Rectal smooth muscle tissue (tissue), 1 donor: ENCODE results near the gene AHRR.

Experiments
- H3K27ac ChIP-seq: one replicate; pipeline ENCODE4 v1.7.0; 2013; ENCODE audit warnings: low read depth, low read length, inconsistent platforms
- H3K27me3 ChIP-seq: one replicate; pipeline ENCODE4 v1.7.0; 2013; ENCODE audit warnings: low read length; ENCODE audit not compliant: control insufficient read depth, insufficient read depth
- H3K36me3 ChIP-seq: one replicate; pipeline ENCODE4 v1.7.0; 2013; ENCODE audit warnings: low read length; ENCODE audit not compliant: control insufficient read depth, insufficient read depth
- H3K4me1 ChIP-seq: one replicate; pipeline ENCODE4 v1.7.0; 2013; ENCODE audit warnings: low read length; ENCODE audit not compliant: control insufficient read depth, insufficient read depth
- H3K4me3 ChIP-seq: one replicate; pipeline ENCODE4 v1.7.0; 2013; ENCODE audit warnings: low read length
- H3K9ac ChIP-seq: one replicate; pipeline ENCODE4 v1.7.0; 2013; ENCODE audit warnings: low read length

AHRR gene

DNA sequence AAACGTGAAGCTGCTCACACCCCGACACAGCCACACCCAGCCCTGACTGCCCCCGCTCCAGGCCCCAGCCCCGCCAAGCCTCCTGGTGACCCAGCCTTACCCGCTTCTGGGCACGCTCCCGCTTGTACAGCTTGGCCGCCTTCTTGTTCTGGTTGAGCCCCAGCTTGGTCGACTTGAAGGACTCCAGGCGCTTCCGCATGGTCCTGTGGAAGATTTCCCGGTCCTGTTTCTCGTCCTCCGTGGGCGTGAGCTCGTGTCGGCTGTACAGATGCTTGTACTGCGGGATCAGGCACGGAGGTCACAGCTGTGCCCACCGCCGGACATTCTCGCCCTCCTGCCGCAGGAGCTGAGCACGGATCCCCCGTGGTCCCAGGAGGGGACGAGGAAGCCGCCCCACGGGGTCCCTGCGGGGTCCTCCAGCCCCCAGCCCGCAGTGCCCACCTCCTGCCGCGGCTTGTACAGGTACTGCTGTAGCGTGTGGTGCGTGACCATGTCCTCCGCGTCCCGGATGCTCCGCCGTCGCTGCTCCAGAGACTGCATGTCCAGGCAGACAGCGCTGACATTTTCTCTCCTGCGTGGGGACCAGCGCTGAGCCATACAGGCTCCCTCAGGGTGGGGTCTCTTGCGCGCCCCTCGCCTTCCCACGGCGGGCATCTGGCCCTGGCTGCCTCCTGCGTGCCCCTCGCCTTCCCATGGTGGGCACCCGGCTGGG is 154.7 kb downstream of the AHRR start:
- Histone ChIP-seq H3K9ac (no peak overlapping the region), H3K27me3 (peaks cover 38% of the 10 kb centered on the region), H3K4me1 (peaks cover 6% of the 10 kb centered on the region), H3K36me3 (no peaks in the 10 kb centered on the region), H3K4me3 (no peak overlapping the region), H3K27ac (no peak overlapping the region)

DNA sequence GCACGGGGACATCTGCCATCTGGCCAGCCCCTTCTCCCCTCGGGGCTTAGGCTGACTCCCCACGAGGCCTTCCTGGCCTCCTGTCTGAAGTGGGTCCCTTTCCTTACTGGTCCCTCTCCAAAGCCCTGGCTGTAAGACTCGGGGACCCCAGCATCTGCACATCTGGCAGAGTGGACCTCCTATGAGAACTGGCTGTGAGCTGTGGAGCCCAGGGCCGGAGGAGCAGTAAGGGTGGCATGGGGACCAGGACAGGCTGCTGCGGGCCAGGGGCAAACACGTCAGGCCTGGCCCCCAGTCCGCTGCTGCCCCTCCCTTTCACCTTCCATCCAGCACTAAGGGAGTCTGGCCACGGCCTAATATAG is 155.3 kb downstream of the AHRR start:
- Histone ChIP-seq H3K27me3 (peaks cover 38% of the 10 kb centered on the region), H3K4me3 (no peak overlapping the region), H3K36me3 (no peaks in the 10 kb centered on the region), H3K27ac (no peak overlapping the region), H3K4me1 (peaks cover 5% of the 10 kb centered on the region), H3K9ac (no peak overlapping the region)

DNA sequence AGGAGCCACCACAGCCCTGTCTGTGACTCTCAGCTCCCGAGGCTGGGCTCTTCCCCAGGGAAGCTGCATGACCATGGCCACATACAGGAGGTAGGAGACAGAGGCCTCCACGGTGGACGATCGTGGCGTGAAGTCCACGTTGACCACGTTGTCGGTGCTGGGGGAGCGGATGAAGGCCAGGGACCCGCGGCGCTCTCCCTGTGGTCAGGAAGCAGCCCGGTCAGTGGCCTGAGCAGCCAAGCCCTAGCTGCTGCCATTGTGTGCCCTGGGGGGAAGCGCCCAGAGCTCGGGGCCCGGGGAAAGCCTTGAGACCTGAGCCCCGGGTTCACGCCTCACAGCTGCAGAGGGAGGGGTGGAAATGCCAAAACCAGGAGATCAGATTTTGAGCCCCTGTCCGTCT is 155.7 kb downstream of the AHRR start:
- peaks cover 3% of the 10 kb centered on the region for H3K4me1 ChIP-seq
- H3K27me3 ChIP-seq = peaks cover 38% of the 10 kb centered on the region
- H3K27ac ChIP-seq = no peak overlapping the region
- no peak overlapping the region for H3K4me3 ChIP-seq
- no peaks in the 10 kb centered on the region for H3K36me3 ChIP-seq
- no peak overlapping the region for H3K9ac ChIP-seq

DNA sequence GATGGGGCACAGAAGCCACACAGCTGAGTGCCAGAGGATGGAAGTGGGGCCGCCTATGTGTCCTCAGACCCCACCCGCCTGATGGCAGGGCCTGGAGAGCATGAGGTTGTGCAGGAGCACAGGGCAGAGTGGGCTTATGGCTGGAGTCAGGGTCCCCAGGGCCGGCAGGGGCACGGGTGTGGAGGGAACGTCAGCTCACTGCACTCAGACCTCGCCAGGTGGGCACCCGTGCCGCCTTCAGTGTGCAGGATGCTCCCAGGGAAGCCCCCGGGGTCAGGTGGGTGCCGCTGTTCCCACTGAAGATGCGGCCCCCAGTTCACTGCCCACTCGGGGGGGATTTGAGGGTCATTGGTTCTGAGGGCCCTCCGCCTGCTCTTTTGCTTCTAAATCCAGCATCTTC is 156.4 kb downstream of the AHRR start:
- Histone ChIP-seq H3K4me1 (peaks cover 3% of the 10 kb centered on the region), H3K27ac (no peak overlapping the region), H3K36me3 (no peaks in the 10 kb centered on the region), H3K27me3 (peaks cover 38% of the 10 kb centered on the region), H3K9ac (no peak overlapping the region), H3K4me3 (no peak overlapping the region)

DNA sequence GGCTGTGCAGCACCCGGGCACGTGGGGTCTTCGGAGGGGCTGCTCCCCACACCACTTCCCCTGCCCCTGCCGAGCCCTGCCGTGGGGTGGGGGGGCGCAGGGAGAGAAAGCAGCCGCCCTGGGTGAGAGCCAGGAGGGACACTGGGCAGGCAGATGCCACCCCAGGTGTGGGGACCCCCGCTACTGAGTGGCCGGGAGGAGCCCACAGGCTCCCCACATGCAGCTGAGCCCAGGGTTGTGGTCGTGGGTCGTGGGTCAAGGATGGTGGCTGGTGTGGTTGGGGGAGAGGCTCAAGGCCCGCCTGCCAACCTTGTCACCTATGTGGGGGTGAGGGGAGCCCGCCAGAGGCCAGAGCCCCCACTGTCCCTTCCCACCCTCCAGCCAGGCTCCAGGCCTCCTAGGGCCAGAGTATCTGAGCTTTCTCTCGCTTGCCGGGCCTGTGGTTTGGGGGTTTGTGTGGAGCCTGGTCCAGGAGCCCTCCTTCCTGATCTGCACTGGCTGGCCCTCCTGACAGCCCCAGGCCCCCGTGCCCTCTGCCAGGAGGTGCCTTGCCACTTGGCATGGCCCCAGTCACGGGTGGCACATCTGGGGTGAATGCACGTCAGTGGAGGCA is 157.0 kb downstream of the AHRR start:
- H3K27me3 ChIP-seq = peaks cover 38% of the 10 kb centered on the region
- peaks cover 3% of the 10 kb centered on the region for H3K4me1 ChIP-seq
- no peak overlapping the region for H3K27ac ChIP-seq
- H3K4me3 ChIP-seq = no peak overlapping the region
- no peak overlapping the region for H3K9ac ChIP-seq
- no peaks in the 10 kb centered on the region for H3K36me3 ChIP-seq

DNA sequence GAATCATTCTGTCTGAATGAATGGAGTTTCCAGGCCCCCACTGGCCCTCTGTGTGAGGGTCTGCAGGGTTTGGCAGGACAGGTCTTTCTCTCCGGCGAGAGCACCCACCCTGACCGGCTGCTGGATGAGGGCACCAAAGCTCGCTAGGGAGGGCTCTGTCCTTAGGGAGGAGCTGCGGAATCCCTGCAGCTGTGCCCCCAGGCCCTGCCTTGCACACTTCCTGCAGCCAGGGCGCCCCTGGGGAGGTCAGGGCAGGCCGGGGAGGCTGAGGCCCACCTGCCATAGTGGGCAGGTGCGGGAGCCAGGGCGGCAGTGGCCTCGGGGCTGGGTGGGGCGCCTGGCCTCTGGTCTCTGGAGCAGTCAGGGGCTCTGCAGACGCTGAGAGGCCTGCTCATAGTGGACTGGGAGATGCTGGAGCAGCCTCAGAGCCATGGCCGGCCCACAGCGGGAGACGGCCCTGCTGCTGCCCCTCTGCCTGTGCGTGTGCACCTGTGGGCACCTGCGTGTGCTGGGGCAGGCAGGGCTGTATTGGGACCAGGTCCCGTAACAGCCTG is 157.5 kb downstream of the AHRR start:
- Histone ChIP-seq H3K4me3 (no peak overlapping the region), H3K36me3 (no peaks in the 10 kb centered on the region), H3K9ac (no peak overlapping the region), H3K27me3 (peaks cover 38% of the 10 kb centered on the region), H3K4me1 (peaks cover 3% of the 10 kb centered on the region), H3K27ac (no peak overlapping the region)

DNA sequence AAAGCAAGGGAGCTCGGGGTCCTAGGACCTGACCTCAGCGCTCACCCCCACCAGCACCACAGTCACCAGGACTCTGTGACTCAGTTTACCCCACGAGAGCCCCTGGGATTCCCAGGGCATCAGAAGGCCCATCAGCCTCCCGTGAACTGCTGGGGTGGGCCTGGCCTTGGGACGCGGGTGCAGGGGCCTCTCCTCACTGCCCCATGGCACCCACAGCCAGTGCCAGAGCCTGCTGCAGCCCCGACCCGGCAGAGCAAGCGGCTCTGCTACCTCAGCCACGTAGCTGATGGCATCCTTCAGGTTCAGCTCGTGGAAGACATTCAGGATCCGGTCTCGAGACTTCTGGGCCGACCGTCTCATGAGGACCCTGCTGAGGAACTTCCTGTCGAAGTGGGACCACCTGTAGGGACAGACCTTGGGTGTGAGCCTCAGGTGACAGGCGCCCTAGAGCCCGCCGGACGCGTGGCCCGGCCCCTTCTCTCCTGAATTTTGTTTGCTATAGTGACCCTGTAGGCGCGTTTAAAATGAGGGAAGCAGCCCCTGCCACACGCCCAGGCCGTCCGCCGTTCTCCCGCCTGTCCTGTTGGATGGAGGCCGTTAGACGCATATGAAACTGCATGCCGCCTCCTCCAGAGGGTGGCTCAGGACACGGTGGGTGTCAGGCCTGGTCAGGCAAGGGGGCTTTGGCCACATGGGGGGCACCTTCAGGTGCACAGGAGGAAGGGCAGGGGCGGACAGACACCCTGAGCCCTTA is 158.2 kb downstream of the AHRR start:
- Histone ChIP-seq H3K9ac (no peak overlapping the region), H3K36me3 (no peaks in the 10 kb centered on the region), H3K27me3 (peaks cover 37% of the 10 kb centered on the region), H3K27ac (no peak overlapping the region), H3K4me1 (peaks cover 2% of the 10 kb centered on the region), H3K4me3 (no peak overlapping the region)

DNA sequence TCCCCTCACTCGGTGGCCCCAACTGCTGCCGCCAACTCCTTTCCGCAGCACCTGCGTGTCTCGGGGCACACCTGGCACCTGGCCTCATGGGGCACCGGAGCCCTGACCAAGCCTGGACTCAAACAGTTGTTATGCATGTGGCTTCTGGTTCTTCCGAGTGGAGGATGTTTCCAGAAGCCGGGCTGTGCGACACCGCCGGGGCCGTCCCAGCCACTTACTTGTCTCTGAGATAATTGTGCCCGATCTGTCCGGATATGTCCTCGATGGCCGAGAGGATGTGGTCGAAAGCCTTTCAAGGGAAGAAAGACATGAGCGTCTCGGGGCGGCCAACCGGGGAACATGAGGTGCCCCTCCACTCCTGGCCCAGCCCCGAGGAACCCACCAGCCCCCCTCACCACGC is 159.8 kb downstream of the AHRR start:
- Histone ChIP-seq H3K27me3 (peaks cover 27% of the 10 kb centered on the region), H3K4me1 (no peaks in the 10 kb centered on the region), H3K4me3 (no peak overlapping the region), H3K27ac (no peak overlapping the region), H3K36me3 (no peaks in the 10 kb centered on the region), H3K9ac (no peak overlapping the region)

DNA sequence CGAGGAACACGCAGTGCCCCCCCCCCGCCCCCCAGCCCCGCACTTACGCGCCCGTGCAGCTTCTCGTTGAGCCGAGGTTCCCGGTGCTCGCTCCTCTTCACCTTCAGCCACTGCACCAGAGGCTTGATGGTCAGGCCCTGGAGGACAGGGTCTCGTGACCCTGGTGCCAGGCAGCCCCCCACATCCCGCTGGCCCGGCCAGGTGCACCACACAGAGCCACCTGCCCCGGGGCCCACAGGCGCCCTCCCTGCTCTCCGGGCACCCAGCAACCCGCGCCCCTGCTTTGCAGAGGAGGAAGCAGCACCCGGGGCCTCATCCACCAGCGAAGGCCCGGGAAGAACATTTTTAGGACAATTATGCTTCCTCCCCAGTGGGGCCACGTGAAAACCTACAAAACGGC is 160.5 kb downstream of the AHRR start:
- no peaks in the 10 kb centered on the region for H3K36me3 ChIP-seq
- peaks cover 21% of the 10 kb centered on the region for H3K27me3 ChIP-seq
- no peak overlapping the region for H3K4me3 ChIP-seq
- H3K4me1 ChIP-seq = no peaks in the 10 kb centered on the region
- H3K27ac ChIP-seq = no peak overlapping the region
- no peak overlapping the region for H3K9ac ChIP-seq

DNA sequence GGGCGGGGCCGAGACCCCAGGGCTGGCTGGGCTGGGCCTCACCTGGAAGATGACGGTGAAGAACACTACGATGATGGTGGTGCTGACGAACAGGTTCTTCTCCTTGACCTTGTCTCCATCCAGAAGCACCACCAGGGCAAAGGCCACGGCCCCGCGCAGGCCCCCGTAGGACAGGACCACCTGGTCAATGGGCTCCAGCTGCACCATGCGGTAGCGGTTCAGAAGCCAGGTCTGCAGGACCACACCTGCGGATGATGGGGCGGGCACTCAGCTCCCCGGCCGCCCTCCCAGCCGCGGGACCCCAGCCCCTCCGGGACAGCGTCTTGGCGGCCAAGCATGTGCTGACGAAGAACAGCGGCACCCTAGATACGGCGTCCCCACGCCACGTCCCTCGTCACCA is 161.0 kb downstream of the AHRR start:
- no peak overlapping the region for H3K9ac ChIP-seq
- H3K27ac ChIP-seq = no peak overlapping the region
- H3K4me1 ChIP-seq = no peaks in the 10 kb centered on the region
- peaks cover 17% of the 10 kb centered on the region for H3K27me3 ChIP-seq
- no peak overlapping the region for H3K4me3 ChIP-seq
- no peaks in the 10 kb centered on the region for H3K36me3 ChIP-seq

DNA sequence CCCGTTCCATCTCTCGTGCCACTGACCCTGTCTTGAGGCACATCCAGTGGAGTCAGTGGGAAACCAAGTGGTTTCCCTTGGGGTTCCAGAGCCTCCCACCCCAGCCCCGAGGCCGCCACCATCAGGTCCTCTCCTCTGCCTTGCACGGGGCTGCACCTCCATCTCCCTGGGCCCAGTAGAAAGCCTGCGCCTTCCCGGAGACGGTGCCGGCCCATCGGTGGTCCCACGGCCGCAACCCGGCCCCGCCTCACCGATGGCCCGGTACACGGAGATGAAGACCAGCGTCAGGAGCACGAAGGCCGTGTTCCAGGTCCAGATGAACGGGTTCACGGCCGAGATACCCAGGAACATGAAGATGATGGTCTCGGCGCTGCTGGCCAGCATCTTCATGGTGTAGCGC is 161.5 kb downstream of the AHRR start:
- H3K9ac ChIP-seq = no peak overlapping the region
- no peaks in the 10 kb centered on the region for H3K36me3 ChIP-seq
- H3K4me1 ChIP-seq = no peaks in the 10 kb centered on the region
- no peak overlapping the region for H3K27ac ChIP-seq
- no peak overlapping the region for H3K4me3 ChIP-seq
- peaks cover 15% of the 10 kb centered on the region for H3K27me3 ChIP-seq

DNA sequence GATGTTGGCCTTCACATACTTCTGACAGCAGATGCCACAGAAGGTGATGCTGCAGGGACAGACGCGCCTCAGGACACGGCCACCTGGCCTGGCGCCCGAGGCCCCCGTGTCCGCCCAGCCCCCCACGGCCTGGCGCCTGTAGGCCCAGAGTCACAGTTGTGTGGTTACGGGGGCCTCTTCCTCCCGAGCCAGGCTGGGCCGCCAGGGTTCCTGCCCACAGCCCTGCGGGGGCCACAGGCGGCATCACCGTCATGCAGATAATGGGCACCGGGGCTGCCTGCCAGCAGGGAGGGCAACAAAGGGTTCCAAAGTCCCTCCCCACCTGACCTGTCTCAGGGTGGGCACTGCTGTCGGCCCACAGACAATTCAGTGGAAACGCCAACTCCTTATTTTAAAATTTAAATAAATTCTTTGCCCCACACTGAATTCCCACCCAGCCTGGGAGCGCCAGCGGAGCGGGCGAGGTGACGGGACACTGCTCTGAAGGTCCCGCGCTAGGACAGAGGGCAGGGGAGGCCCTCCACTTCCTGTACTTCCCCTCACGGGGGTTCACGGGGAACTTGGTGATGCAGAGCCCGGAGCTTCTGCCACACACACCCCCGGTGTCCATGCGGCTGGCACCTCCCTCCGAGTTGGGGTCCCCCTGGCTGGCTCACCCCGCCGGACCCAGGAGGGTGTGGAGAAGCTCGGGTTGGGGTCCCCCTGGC is 162.1 kb downstream of the AHRR start:
- Histone ChIP-seq H3K4me3 (no peak overlapping the region), H3K9ac (no peak overlapping the region), H3K36me3 (no peaks in the 10 kb centered on the region), H3K27me3 (peaks cover 9% of the 10 kb centered on the region), H3K27ac (no peak overlapping the region), H3K4me1 (no peaks in the 10 kb centered on the region)
